GM12874 (cell line): ENCODE results near the gene KLK5.

ENCODE experiments used
- TF ChIP-seq, protein P1 (sequence below): IDR thresholded peaks from 2 replicates; pipeline ENCODE4 v1.5.1; 2011; ENCODE audit warnings: low read depth, mild to moderate bottlenecking, control low read depth, low read length, moderate library complexity; ENCODE audit not compliant: insufficient read depth

Gene KLK5

DNA sequence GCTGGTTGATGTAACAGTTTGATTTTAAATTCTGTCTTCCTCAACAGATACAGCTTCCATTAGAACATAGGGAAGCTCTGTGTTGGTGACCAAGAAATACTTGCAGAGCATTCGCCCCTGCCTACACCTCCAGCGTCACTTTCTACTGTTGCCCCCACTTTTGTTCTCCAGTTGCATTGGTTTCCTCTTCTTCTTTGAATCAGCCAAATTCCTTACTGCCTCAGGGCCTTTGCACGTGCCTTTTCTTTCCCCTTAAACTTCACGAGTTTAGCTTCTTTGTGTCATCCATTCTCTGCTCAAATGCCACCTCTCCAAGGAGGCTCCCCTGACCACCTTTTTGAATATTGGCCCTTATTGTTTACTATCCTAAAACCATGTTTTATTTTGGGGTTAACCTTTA is 5.7 kb downstream of the KLK5 start:
- TF ChIP-seq, protein P1, sequence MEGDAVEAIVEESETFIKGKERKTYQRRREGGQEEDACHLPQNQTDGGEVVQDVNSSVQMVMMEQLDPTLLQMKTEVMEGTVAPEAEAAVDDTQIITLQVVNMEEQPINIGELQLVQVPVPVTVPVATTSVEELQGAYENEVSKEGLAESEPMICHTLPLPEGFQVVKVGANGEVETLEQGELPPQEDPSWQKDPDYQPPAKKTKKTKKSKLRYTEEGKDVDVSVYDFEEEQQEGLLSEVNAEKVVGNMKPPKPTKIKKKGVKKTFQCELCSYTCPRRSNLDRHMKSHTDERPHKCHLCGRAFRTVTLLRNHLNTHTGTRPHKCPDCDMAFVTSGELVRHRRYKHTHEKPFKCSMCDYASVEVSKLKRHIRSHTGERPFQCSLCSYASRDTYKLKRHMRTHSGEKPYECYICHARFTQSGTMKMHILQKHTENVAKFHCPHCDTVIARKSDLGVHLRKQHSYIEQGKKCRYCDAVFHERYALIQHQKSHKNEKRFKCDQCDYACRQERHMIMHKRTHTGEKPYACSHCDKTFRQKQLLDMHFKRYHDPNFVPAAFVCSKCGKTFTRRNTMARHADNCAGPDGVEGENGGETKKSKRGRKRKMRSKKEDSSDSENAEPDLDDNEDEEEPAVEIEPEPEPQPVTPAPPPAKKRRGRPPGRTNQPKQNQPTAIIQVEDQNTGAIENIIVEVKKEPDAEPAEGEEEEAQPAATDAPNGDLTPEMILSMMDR, result no peak

DNA sequence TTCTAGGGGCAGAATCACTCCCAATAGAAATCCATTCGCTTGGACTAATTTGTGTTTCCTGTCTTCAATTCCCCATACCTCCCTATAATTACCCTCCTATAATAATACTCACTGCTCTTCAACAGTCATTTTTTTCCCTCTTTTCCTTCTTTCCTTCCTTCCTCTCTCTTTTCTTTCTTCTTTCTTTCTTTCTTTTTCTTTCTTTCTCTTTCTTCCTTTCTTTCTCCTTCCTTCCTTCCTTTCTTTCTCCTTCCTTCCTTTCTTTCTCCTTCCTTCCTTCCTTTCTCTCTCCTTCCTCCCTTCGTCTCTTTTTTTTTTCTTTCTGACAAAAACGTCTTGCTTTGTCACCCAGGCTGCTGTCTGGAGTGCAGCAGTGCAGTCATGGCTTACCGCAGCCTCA is 8.0 kb downstream of the KLK5 start:
- TF ChIP-seq, protein P1, result no peak

DNA sequence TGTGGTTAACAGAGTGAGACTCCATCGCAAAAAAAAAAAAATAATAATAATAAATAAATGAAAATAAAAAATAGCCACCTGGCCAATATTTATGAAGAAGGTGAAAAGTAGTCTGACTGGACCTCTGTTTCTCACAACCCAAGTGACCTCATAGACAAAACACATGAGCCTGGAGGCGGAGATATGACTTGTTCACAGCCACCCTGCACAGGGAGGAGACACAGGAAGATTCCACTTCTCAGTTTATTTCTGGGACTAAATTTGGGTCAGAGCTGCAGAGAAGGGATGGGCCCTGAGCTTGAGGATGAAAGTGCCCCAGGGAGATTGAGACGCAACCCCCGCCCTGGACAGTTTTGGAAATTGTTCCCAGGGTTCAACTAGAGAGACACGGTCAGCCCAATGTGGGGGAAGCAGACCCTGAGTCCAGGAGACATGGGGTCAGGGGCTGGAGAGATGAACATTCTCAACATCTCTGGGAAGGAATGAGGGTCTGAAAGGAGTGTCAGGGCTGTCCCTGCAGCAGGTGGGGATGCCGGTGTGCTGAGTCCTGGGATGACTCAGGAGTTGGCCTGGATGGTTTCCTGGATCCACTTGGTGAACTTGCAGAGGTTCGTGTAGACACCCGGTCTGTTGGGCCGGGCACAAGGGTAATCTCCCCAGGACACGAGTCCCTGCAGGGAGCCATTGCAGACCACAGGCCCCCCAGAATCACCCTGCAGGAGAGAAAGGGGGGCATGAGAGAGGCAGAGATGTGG is 9.6 kb downstream of the KLK5 start:
- TF ChIP-seq, protein P1, result no peak

DNA sequence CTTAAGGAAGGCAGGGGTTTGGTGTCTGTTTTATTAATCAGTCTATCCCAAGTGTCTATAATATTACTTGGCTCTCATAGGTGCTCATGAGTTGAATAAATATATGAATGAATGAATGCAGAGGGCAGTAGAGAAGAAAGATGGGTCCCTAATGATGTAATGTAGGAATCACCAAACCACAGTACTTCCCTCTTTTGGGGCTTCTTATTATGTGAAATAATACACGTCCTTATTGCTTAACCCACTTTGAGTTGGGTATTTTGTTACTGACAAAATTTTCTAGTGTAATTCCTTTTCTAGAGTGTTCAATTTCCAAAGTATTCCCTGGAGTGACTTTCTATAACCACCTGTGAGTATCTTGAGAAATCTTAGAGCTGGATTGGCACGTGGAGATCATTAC is 13.2 kb downstream of the KLK5 start:
- TF ChIP-seq, protein P1, result no peak

DNA sequence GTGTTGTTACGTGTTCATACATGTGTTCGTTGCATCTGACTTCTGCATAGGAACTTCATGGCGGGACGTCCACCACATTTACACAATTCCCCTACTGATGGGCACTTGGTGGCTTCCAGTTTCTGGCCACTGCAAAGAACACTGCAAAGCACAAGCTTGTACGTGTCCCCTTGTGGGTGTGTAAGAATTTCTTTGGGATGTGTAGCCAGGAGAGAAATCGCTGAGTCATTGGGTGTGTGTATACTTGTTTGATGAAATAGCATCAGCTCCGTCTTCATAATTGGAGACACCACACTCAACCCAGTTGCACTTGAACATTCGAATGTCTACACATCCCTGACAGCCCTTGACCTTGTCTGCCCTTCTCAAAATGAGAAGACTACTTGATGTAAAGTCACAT is 19.2 kb downstream of the KLK5 start:
- TF ChIP-seq, protein P1, result no peak

DNA sequence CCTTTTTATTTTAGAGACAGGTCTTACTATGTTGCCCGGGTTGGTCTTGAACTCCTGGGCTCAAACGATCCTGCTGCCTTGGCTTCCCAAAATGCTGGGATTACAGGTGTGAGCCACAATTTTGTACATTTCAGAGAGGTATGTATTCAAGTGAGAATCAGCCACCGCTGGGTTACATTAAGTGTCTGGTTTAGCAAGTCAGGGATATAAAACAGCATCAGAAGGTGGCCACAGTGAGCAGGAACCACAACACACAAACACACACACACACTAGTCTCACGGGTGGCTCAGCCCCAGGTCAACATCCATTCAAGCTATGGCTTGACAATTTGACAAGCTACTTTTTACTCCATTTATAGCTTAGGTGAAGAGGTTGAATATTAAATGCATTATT is 20.2 kb downstream of the KLK5 start:
- TF ChIP-seq, protein P1, result no peak

DNA sequence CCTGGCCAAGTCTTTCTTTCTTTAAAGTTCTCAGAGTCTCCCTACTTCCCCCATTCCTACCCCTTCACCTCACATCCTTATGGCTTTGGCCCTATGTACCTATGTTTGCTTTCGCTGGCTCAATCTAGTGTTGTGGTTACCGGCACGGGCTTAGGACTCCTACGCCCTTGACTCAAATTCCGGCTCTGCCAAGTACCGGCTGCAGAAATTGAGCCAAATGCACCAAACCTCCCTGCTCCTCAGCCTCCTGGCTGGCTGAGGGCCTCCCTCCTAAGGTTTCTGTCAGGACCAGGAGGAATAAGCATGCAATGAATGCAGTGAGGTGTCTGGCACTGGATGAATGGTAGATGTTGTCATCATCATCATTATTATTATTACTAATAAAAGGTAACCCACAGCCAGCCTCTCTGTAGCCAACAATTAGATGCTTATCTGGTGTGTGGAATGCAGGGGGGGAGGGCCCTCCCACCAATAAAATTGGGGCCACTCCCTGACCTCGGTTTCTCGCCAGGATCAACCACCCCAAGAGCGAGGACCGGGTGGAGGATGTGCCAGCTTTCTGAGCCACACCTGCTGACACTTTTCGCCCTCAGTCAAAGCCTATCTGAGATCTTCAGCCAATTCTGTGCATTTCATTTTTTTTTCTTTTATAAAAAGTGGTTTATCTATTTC is 20.7 kb downstream of the KLK5 start:
- TF ChIP-seq, protein P1, result no peak
